WTC11 (cell line): ENCODE results near the gene NATD1. TPM values are rescaled to one million over a fixed set of nuclear protein-coding genes. Genes with fewer than 3 reads are reported as not detected.

Experiments used
- ATAC-seq: fragments of 200-7000 bp; cut with Tn5 transposase; 2 replicates; pipeline ENCODE4 v1.10.0; 2021; ENCODE audit warnings: mild to moderate bottlenecking, moderate library complexity
- CTCF ChIA-PET: fragments of 300-600 bp; sonication (Branson Sonifier 250); formaldehyde crosslinking; loops from one replicate; lab custom pipeline; 2021; ENCODE audit warnings: antibody characterized with exemption; lab: Charles Lee
- POLR2A ChIA-PET: fragments of 350-600 bp; sonication (Branson Sonifier 250); formaldehyde crosslinking; loops from one replicate; lab custom pipeline; 2021; ENCODE audit warnings: antibody characterized with exemption; lab: Charles Lee
- DNase-seq: peaks from one replicate; pipeline ENCODE4 v3.0.0; 2021; ENCODE audit warnings: low spot score
- H3K27ac Mint-ChIP-seq: 2 replicates; pipeline ENCODE4 v1.8.0; 2021; ENCODE audit warnings: mixed read lengths
- H3K27me3 Mint-ChIP-seq: 2 replicates; pipeline ENCODE4 v1.8.0; 2021; ENCODE audit warnings: low read depth, mild to moderate bottlenecking, moderate library complexity, mixed read lengths
- H3K36me3 Mint-ChIP-seq: 2 replicates; pipeline ENCODE4 v1.8.0; 2021; ENCODE audit warnings: mixed read lengths
- H3K4me1 Mint-ChIP-seq: 2 replicates; pipeline ENCODE4 v1.8.0; 2022; ENCODE audit warnings: mixed read lengths
- H3K4me3 Mint-ChIP-seq: 2 replicates; pipeline ENCODE4 v1.8.0; 2021; ENCODE audit warnings: mild to moderate bottlenecking, moderate library complexity, mixed read lengths
- H3K9me3 Mint-ChIP-seq: 2 replicates; pipeline ENCODE4 v1.8.0; 2021; ENCODE audit warnings: mixed read lengths
- CBFB ChIP-seq: sonication (generic); formaldehyde crosslinking; IDR thresholded peaks from 2 replicates; pipeline ENCODE4 v1.8.1; 2022; ENCODE audit warnings: mild to moderate bottlenecking, low read depth, missing genetic modification reagents
- CREB1 ChIP-seq: sonication (generic); formaldehyde crosslinking; IDR thresholded peaks from 2 replicates; pipeline ENCODE4 v1.8.0; 2023; ENCODE audit warnings: mild to moderate bottlenecking, missing genetic modification reagents
- CTCF ChIP-seq: fragments of 200-600 bp; IDR thresholded peaks from 2 replicates; pipeline ENCODE4 v1.8.0; 2022; ENCODE audit warnings: antibody characterized with exemption
- E2F5 ChIP-seq: sonication (generic); formaldehyde crosslinking; IDR thresholded peaks from 2 replicates; pipeline ENCODE4 v1.8.1; 2022; ENCODE audit warnings: mild to moderate bottlenecking, moderate library complexity, missing genetic modification reagents
- ELF4 ChIP-seq: sonication (generic); formaldehyde crosslinking; IDR thresholded peaks from 2 replicates; pipeline ENCODE4 v1.8.1; 2022; ENCODE audit warnings: low read depth, mild to moderate bottlenecking, moderate library complexity, missing genetic modification reagents
- FOXK1 ChIP-seq: sonication (generic); formaldehyde crosslinking; IDR thresholded peaks from 2 replicates; pipeline ENCODE4 v1.8.0; 2022; ENCODE audit warnings: mild to moderate bottlenecking, moderate library complexity, missing genetic modification reagents
- MAX ChIP-seq: sonication (generic); formaldehyde crosslinking; IDR thresholded peaks from 2 replicates; pipeline ENCODE4 v1.8.0; 2022; ENCODE audit warnings: mild to moderate bottlenecking, missing genetic modification reagents
- MLX ChIP-seq: sonication (generic); formaldehyde crosslinking; IDR thresholded peaks from 2 replicates; pipeline ENCODE4 v1.8.1; 2023; ENCODE audit warnings: mild to moderate bottlenecking, missing genetic modification reagents, moderate library complexity
- MXD4 ChIP-seq: fragments of 250-450 bp; sonication (Bioruptor Pico); IDR thresholded peaks from 2 replicates; pipeline ENCODE4 v1.8.0; 2021; ENCODE audit warnings: mild to moderate bottlenecking, moderate library complexity, borderline replicate concordance
- NFATC4 ChIP-seq: fragments of 250-450 bp; sonication (Bioruptor Pico); IDR thresholded peaks from 2 replicates; pipeline ENCODE4 v1.9.0; 2021; ENCODE audit warnings: mild to moderate bottlenecking
- NR1H2 ChIP-seq: sonication (generic); formaldehyde crosslinking; IDR thresholded peaks from 2 replicates; pipeline ENCODE4 v1.9.0; 2021; ENCODE audit warnings: mild to moderate bottlenecking, moderate library complexity, missing genetic modification reagents
- NR3C1 ChIP-seq: sonication (generic); formaldehyde crosslinking; conservative IDR thresholded peaks from 2 replicates; pipeline ENCODE4 v1.8.1; 2023; ENCODE audit warnings: low read depth, mild to moderate bottlenecking, missing genetic modification reagents
- SOX15 ChIP-seq: fragments of 250-450 bp; sonication (Bioruptor Pico); IDR thresholded peaks from 2 replicates; pipeline ENCODE4 v1.9.0; 2021; ENCODE audit warnings: mild to moderate bottlenecking
- USF2 ChIP-seq: sonication (generic); formaldehyde crosslinking; IDR thresholded peaks from 2 replicates; pipeline ENCODE4 v1.8.1; 2023; ENCODE audit warnings: mild to moderate bottlenecking, missing genetic modification reagents, moderate library complexity
- ZBTB43 ChIP-seq: sonication (generic); formaldehyde crosslinking; IDR thresholded peaks from 2 replicates; pipeline ENCODE4 v1.8.1; 2023; ENCODE audit warnings: mild to moderate bottlenecking, missing genetic modification reagents
- ZMAT4 ChIP-seq: fragments of 250-450 bp; sonication (Bioruptor Pico); IDR thresholded peaks from 2 replicates; pipeline ENCODE4 v1.9.0; 2021; ENCODE audit warnings: mild to moderate bottlenecking
- ZNF138 ChIP-seq: sonication (generic); formaldehyde crosslinking; conservative IDR thresholded peaks from 2 replicates; pipeline ENCODE4 v1.8.1; 2022; ENCODE audit warnings: mild to moderate bottlenecking, moderate library complexity, missing genetic modification reagents
- ZNF232 ChIP-seq: sonication (generic); formaldehyde crosslinking; IDR thresholded peaks from 2 replicates; pipeline ENCODE4 v1.8.0; 2022; ENCODE audit warnings: mild to moderate bottlenecking, missing genetic modification reagents
- ZNF671 ChIP-seq: fragments of 250-450 bp; sonication (Bioruptor Pico); IDR thresholded peaks from 2 replicates; pipeline ENCODE4 v1.8.0; 2021; ENCODE audit warnings: mild to moderate bottlenecking
- ZSCAN18 ChIP-seq: fragments of 250-450 bp; sonication (Bioruptor Pico); IDR thresholded peaks from 2 replicates; pipeline ENCODE4 v2.1.2; 2022; ENCODE audit warnings: mild to moderate bottlenecking, moderate library complexity
- total RNA-seq: library from RNA; stranded (reverse); gene quantifications from 3 replicates; pipeline ENCODE4 v1.2.3, GENCODE V29; 2021

Gene NATD1
- total RNA-seq, 1 experiment from 2014 or later, result 10.1 TPM

GRCh38 chr17:21298983-21299519 lies 45.8 kb upstream of the NATD1 start:
- no peak for TF ChIP-seq ZMAT4
- ATAC-seq, result no peak
- H3K27ac Mint-ChIP-seq, result no peak overlapping the region
- ChIA-PET POLR2A (no interaction called here), CTCF (no interaction called here)
- H3K27me3 Mint-ChIP-seq, result peaks cover 3% of the 10 kb centered on the region; the same call in 1 of the 2 replicates
- H3K4me3 Mint-ChIP-seq, result no peak overlapping the region
- no peaks in the 10 kb centered on the region for H3K4me1 Mint-ChIP-seq
- H3K9me3 Mint-ChIP-seq, result peaks cover 15% of the 10 kb centered on the region
- no peak for DNase-seq
- H3K36me3 Mint-ChIP-seq, result peaks cover 64% of the 10 kb centered on the region

GRCh38 chr17:21298056-21298982 lies 45.1 kb upstream of the NATD1 start:
- ATAC-seq (no peak), DNase-seq (no peak)
- CTCF ChIA-PET, result interaction anchor here (1.5 kb wide), 1 partner anchor 13 kb away, joined by 3 read pairs; no protein-coding TSS in a partner anchor
- no peaks in the 10 kb centered on the region for H3K4me1 Mint-ChIP-seq
- no peak overlapping the region for H3K4me3 Mint-ChIP-seq
- H3K27ac Mint-ChIP-seq, result no peak overlapping the region
- POLR2A ChIA-PET, result no interaction called here
- H3K27me3 Mint-ChIP-seq, result peaks cover 3% of the 10 kb centered on the region; the same call in 1 of the 2 replicates
- TF ChIP-seq MLX (no peak), ZBTB43 (CRISPR knock-in tag) (no peak), SOX15 (no peak), CBFB (CRISPR knock-in tag) (no peak), MAX (no peak), CTCF (no peak), NFATC4 (no peak), ZNF232 (CRISPR knock-in tag) (no peak), NR1H2 (CRISPR knock-in tag) (no peak)
- peaks cover 15% of the 10 kb centered on the region for H3K9me3 Mint-ChIP-seq
- H3K36me3 Mint-ChIP-seq, result peaks cover 57% of the 10 kb centered on the region

GRCh38 chr17:21297597-21297996 lies 44.4 kb upstream of the NATD1 start:
- POLR2A ChIA-PET, result no interaction called here
- DNase-seq, result peak; percentile 30
- Mint-ChIP-seq H3K4me3 (no peak overlapping the region), H3K27me3 (peaks cover under 1% of the 10 kb centered on the region; the same call in 1 of the 2 replicates), H3K36me3 (peaks cover 53% of the 10 kb centered on the region), H3K27ac (no peak overlapping the region), H3K4me1 (no peaks in the 10 kb centered on the region), H3K9me3 (peaks cover 15% of the 10 kb centered on the region)
- CTCF ChIA-PET, result interaction anchor here (0.7 to 1.5 kb wide), 3 partner anchors 8 to 14 kb away, joined by 3 read pairs; no protein-coding TSS in a partner anchor
- ATAC-seq, result peak; percentile 57
- TF ChIP-seq E2F5 (no peak), ZNF671 (no peak), CREB1 (no peak), ELF4 (no peak), FOXK1 (CRISPR knock-in tag) (no peak), MAX (no peak), SOX15 (no peak), NR3C1 (CRISPR knock-in tag) (no peak), ZSCAN18 (CRISPR knock-in tag) (no peak), ZNF138 (CRISPR knock-in tag) (no peak), MLX (no peak), MXD4 (CRISPR knock-in tag) (no peak), USF2 (CRISPR knock-in tag) (no peak)
